PFSK-1 (cell line): Measurements from ENCODE around the gene ONECUT1.

Experiments used
- POLR2AphosphoS5 ChIP-seq: IDR thresholded peaks from 2 replicates; pipeline ENCODE4 v1.6.1; 2012; ENCODE audit warnings: low read depth, mild to moderate bottlenecking, control low read depth, low read length, moderate library complexity
- TAF1 ChIP-seq: IDR thresholded peaks from 2 replicates; pipeline ENCODE4 v1.6.1; 2012; ENCODE audit warnings: low read length, control low read depth, borderline replicate concordance; ENCODE audit not compliant: insufficient read depth

DNA sequence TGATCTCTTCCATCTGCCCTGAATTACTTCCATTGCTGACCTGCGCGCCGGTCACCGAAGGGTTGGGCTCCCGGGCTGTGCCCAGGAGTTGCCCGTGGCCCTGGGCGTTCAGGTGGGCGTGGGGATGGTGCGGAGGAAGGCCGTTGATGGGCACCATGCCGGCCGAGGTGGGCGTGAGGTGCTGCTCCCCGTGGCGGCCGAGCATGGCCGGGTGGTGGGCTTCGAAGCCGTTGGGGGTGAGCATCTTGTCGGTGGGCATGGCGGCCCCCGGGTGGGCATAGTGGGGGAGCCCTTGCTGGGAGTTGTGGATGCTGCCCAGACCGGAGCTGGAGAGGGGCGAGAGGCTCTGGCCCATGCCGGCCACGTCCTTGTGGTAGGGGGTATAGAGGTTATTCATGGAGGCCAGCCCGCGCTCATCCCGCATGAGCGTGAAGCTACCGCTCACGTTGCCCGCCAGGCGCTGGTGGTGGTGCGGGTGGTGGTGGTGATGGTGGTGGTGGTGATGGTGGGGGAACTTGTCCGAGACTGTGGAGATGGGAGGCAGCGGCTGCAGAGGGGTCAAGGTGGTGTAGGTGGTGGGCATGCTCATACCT lies 1.0 kb downstream of the ONECUT1 start:
- TF ChIP-seq POLR2AphosphoS5 (no peak), TAF1 (no peak)
